HG03175 (cell line): ENCODE data around the gene UBXN10.

Experiments used
- ATAC-seq: cut with Tn5 transposase; IDR thresholded peaks from one replicate; pipeline ENCODE4 v1.9.1; 2021; ENCODE audit warnings: mild to moderate bottlenecking, moderate library complexity; ENCODE audit not compliant: unreplicated experiment

The UBXN10 gene

GRCh38 chr1:20185834-20186782 is at the start of gene UBXN10, which contains the start of gene PLA2G2C:
TSS of gene UBXN10 (plus strand) at chr1:20186096. CDS start at chr1:20190562, 4,466 bp downstream.
TSS of gene PLA2G2C (minus strand) at chr1:20186518. CDS start at chr1:20177363, 9,155 bp downstream.
- peak; percentile 45 for ATAC-seq

GRCh38 chr1:20136249-20136648 is 49.6 kb upstream of the UBXN10 start:
- ATAC-seq, result no peak

GRCh38 chr1:20137055-20137454 is 48.8 kb upstream of the UBXN10 start:
- no peak for ATAC-seq

GRCh38 chr1:20137604-20138003 is 48.3 kb upstream of the UBXN10 start:
- no peak for ATAC-seq

- no peak for ATAC-seq
Observed at GRCh38 chr1:20138346-20138745, 47.5 kb upstream of the UBXN10 start.

GRCh38 chr1:20138961-20139550 is 46.8 kb upstream of the UBXN10 start, which contains the start of gene PLA2G2F:
TSS of gene PLA2G2F (plus strand) at chr1:20139323. CDS start at chr1:20139428, 105 bp downstream.
- ATAC-seq, result no peak

GRCh38 chr1:20139776-20140612 is 45.9 kb upstream of the UBXN10 start:
- ATAC-seq, result no peak

GRCh38 chr1:20141001-20141400 is 44.9 kb upstream of the UBXN10 start:
- no peak for ATAC-seq

GRCh38 chr1:20141466-20141865 is 44.4 kb upstream of the UBXN10 start:
- no peak for ATAC-seq

- no peak for ATAC-seq
Observed at GRCh38 chr1:20142001-20142710, 43.7 kb upstream of the UBXN10 start.

GRCh38 chr1:20143318-20143717 is 42.6 kb upstream of the UBXN10 start:
- ATAC-seq, result no peak

- no peak for ATAC-seq
Observed at GRCh38 chr1:20143734-20144565, 41.9 kb upstream of the UBXN10 start.

GRCh38 chr1:20147846-20148570 is 37.9 kb upstream of the UBXN10 start:
- ATAC-seq, result no peak

- ATAC-seq, result no peak
Observed at GRCh38 chr1:20148571-20149500, 37.1 kb upstream of the UBXN10 start.

GRCh38 chr1:20149601-20150325 is 36.1 kb upstream of the UBXN10 start:
- ATAC-seq, result no peak

GRCh38 chr1:20150326-20150705 is 35.6 kb upstream of the UBXN10 start:
- ATAC-seq, result no peak

GRCh38 chr1:20150969-20151368 is 34.9 kb upstream of the UBXN10 start:
- no peak for ATAC-seq
